ENCODE data around the gene UBE3D.

- TF ChIP-seq, protein P1, sequence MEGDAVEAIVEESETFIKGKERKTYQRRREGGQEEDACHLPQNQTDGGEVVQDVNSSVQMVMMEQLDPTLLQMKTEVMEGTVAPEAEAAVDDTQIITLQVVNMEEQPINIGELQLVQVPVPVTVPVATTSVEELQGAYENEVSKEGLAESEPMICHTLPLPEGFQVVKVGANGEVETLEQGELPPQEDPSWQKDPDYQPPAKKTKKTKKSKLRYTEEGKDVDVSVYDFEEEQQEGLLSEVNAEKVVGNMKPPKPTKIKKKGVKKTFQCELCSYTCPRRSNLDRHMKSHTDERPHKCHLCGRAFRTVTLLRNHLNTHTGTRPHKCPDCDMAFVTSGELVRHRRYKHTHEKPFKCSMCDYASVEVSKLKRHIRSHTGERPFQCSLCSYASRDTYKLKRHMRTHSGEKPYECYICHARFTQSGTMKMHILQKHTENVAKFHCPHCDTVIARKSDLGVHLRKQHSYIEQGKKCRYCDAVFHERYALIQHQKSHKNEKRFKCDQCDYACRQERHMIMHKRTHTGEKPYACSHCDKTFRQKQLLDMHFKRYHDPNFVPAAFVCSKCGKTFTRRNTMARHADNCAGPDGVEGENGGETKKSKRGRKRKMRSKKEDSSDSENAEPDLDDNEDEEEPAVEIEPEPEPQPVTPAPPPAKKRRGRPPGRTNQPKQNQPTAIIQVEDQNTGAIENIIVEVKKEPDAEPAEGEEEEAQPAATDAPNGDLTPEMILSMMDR (IDR thresholded peaks at IDR 0.05) = no peak
- TF ChIP-seq EZH2 (IDR thresholded peaks at IDR 0.05; ENCODE audit: borderline replicate concordance, insufficient read depth, low read depth, low read length, poor library complexity, severe bottlenecking) = no peak
Observed at GRCh38 chr6:83097204-83097603, 31.6 kb upstream of the UBE3D start.

Data from B cell (primary cell).